ENCODE data around the gene DCC.

- TF ChIP-seq CTCF (IDR thresholded peaks at IDR 0.05 in 8 of 11, conservative IDR thresholded peaks at IDR 0.05 in 3 of 11) (no peak), POLR2A (IDR thresholded peaks at IDR 0.05) (no peak)
Observed at GRCh38 chr18:53411511-53411910, 1071.5 kb downstream of the DCC start.

Data from spleen (tissue), 7 donors.